Testis (tissue), 2 donors: ENCODE data around the gene LHX2.

ENCODE experiments used
- POLR2A ChIP-seq: fragments of 450-650 bp; IDR thresholded peaks from one replicate; pipeline ENCODE4 v1.6.1; 2017; ENCODE audit warnings: antibody characterized with exemption, mild to moderate bottlenecking, moderate library complexity
- TF ChIP-seq, protein P1 (sequence below), 3 experiments: fragments of 450-650 bp in 2 of 3; fragments of 200-600 bp in 1 of 3; sonication (generic) in 1 of 3; IDR thresholded peaks; one replicate each; pipeline ENCODE4 v1.5.1; 2016 to 2019; ENCODE audit warnings: antibody characterized with exemption in 3 of 3, mild to moderate bottlenecking in 2 of 3, moderate library complexity in 1 of 3

GRCh38 chr9:123972618-123973017, 39.0 kb upstream of the LHX2 start:
- TF ChIP-seq, protein P1, sequence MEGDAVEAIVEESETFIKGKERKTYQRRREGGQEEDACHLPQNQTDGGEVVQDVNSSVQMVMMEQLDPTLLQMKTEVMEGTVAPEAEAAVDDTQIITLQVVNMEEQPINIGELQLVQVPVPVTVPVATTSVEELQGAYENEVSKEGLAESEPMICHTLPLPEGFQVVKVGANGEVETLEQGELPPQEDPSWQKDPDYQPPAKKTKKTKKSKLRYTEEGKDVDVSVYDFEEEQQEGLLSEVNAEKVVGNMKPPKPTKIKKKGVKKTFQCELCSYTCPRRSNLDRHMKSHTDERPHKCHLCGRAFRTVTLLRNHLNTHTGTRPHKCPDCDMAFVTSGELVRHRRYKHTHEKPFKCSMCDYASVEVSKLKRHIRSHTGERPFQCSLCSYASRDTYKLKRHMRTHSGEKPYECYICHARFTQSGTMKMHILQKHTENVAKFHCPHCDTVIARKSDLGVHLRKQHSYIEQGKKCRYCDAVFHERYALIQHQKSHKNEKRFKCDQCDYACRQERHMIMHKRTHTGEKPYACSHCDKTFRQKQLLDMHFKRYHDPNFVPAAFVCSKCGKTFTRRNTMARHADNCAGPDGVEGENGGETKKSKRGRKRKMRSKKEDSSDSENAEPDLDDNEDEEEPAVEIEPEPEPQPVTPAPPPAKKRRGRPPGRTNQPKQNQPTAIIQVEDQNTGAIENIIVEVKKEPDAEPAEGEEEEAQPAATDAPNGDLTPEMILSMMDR (IDR thresholded peaks at IDR 0.05) = no peak
- no peak for TF ChIP-seq POLR2A
